ENCODE data around the gene STK17B. TPM values are rescaled to one million over a fixed set of nuclear protein-coding genes. Genes with fewer than 3 reads are reported as not detected.

Gene STK17B
- polyA plus RNA-seq, 1 donor (not counting 4 experiments of a cell fraction or from before 2014, with no cell fraction given): 11.0 TPM

GRCh38 chr2:196162586-196163175, 8.7 kb downstream of the STK17B start:
- Histone ChIP-seq H3K79me2 (ENCODE audit: control insufficient read depth, insufficient read depth, low read length) (peaks cover 55% of the 10 kb centered on the region), H3K4me2 (ENCODE audit: control insufficient read depth, extremely low read depth, insufficient read depth, low read depth, low read length) (no peak overlapping the region), H3K4me3 (ENCODE audit: control insufficient read depth in 2 of 3, extremely low read depth in 1 of 3, insufficient read depth in 2 of 3, low read depth in 1 of 3, low read length in 3 of 3) (no peak overlapping the region), H3K27ac (ENCODE audit: control insufficient read depth, insufficient read depth, low read length) (no peak overlapping the region), H3K36me3 (ENCODE audit: control insufficient read depth in 2 of 2, extremely low read depth in 1 of 2, insufficient read depth in 2 of 2, low read length in 2 of 2) (peaks cover 2 to 4% of the 10 kb centered on the region in 2 experiments), H2AFZ (ENCODE audit: control insufficient read depth, low read length) (no peak overlapping the region), H4K20me1 (ENCODE audit: control insufficient read depth, extremely low read depth, insufficient read depth, low read length) (no peaks in the 10 kb centered on the region), H3K9ac (ENCODE audit: control insufficient read depth, extremely low read depth, insufficient read depth, low read length) (no peak overlapping the region), H3K9me3 (ENCODE audit: control insufficient read depth, low read depth, low read length) (no peaks in the 10 kb centered on the region), H3K27me3 (ENCODE audit: control insufficient read depth, extremely low read depth, insufficient read depth, low read length) (no peaks in the 10 kb centered on the region), H3K4me1 (ENCODE audit: control insufficient read depth, extremely low read depth, insufficient read depth, low read length) (peaks cover 27% of the 10 kb centered on the region), H3K9me1 (ENCODE audit: control insufficient read depth, extremely low read depth, insufficient read depth, low read length) (no peaks in the 10 kb centered on the region)
- dilution Hi-C loops (cut with MboI; ENCODE audit: extremely low pct_ligation_motif_present, low sequenced_read_pairs): no loop called here
- TF ChIP-seq EZH2 (IDR thresholded peaks at IDR 0.05; ENCODE audit: low read length): no peak
- TF ChIP-seq, protein P1, sequence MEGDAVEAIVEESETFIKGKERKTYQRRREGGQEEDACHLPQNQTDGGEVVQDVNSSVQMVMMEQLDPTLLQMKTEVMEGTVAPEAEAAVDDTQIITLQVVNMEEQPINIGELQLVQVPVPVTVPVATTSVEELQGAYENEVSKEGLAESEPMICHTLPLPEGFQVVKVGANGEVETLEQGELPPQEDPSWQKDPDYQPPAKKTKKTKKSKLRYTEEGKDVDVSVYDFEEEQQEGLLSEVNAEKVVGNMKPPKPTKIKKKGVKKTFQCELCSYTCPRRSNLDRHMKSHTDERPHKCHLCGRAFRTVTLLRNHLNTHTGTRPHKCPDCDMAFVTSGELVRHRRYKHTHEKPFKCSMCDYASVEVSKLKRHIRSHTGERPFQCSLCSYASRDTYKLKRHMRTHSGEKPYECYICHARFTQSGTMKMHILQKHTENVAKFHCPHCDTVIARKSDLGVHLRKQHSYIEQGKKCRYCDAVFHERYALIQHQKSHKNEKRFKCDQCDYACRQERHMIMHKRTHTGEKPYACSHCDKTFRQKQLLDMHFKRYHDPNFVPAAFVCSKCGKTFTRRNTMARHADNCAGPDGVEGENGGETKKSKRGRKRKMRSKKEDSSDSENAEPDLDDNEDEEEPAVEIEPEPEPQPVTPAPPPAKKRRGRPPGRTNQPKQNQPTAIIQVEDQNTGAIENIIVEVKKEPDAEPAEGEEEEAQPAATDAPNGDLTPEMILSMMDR (optimal IDR thresholded peaks at IDR 0.05 in 1 of 3, IDR thresholded peaks at IDR 0.05 in 1 of 3, conservative IDR thresholded peaks at IDR 0.05 in 1 of 3; ENCODE audit: extremely low read depth in 1 of 3, insufficient read depth in 2 of 3, low read length in 3 of 3): no peak
- DNase-seq (ENCODE audit: low read depth, low spot score) (no peak), FAIRE-seq (no peak)

DNA sequence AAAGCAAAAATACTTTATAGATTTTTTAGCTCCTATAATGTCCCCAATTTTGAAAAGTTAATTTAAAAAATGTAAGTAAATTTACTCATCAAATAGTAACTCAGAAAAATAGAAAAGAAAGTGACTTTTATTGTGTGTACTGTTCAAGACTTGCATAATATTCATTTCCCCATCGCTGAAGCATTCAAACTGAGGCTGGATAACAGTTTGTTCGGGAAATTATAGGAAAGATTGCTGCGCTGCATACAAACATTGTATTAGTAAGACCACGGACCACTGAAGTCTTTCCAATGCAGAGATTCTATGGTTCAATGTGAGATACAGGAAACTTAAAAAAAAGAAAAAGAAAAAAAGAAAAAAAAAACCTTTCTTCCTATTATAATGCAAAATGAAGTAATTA, 10.4 kb downstream of the STK17B start:
- H4K20me1 ChIP-seq (ENCODE audit: control insufficient read depth, extremely low read depth, insufficient read depth, low read length): no peaks in the 10 kb centered on the region
- H3K79me2 ChIP-seq (ENCODE audit: control insufficient read depth, insufficient read depth, low read length): peaks cover 39% of the 10 kb centered on the region
- peak overlapping the region; percentile 75 for H3K27ac ChIP-seq (ENCODE audit: control insufficient read depth, insufficient read depth, low read length)
- no peak overlapping the region for H2AFZ ChIP-seq (ENCODE audit: control insufficient read depth, low read length)
- no peak overlapping the region for H3K4me3 ChIP-seq (ENCODE audit: control insufficient read depth in 2 of 3, extremely low read depth in 1 of 3, insufficient read depth in 2 of 3, low read depth in 1 of 3, low read length in 3 of 3)
- H3K4me1 ChIP-seq (ENCODE audit: control insufficient read depth, extremely low read depth, insufficient read depth, low read length): peaks cover 11% of the 10 kb centered on the region
- H3K9me3 ChIP-seq (ENCODE audit: control insufficient read depth, low read depth, low read length): no peaks in the 10 kb centered on the region
- no peaks in the 10 kb centered on the region for H3K9me1 ChIP-seq (ENCODE audit: control insufficient read depth, extremely low read depth, insufficient read depth, low read length)
- no peak overlapping the region for H3K4me2 ChIP-seq (ENCODE audit: control insufficient read depth, extremely low read depth, insufficient read depth, low read depth, low read length)
- no peak for DNase-seq (ENCODE audit: low read depth, low spot score)
- dilution Hi-C loops (cut with MboI; ENCODE audit: extremely low pct_ligation_motif_present, low sequenced_read_pairs): no loop called here
- no peak for TF ChIP-seq EZH2 (IDR thresholded peaks at IDR 0.05; ENCODE audit: low read length)
- TF ChIP-seq, protein P1 (optimal IDR thresholded peaks at IDR 0.05 in 1 of 3, IDR thresholded peaks at IDR 0.05 in 1 of 3, conservative IDR thresholded peaks at IDR 0.05 in 1 of 3; ENCODE audit: extremely low read depth in 1 of 3, insufficient read depth in 2 of 3, low read length in 3 of 3): no peak
- no peak for FAIRE-seq
- H3K9ac ChIP-seq (ENCODE audit: control insufficient read depth, extremely low read depth, insufficient read depth, low read length): no peak overlapping the region
- peaks cover 2 to 4% of the 10 kb centered on the region in 2 experiments for H3K36me3 ChIP-seq (ENCODE audit: control insufficient read depth in 2 of 2, extremely low read depth in 1 of 2, insufficient read depth in 2 of 2, low read length in 2 of 2)
- no peaks in the 10 kb centered on the region for H3K27me3 ChIP-seq (ENCODE audit: control insufficient read depth, extremely low read depth, insufficient read depth, low read length)

Measured in keratinocyte (primary cell).